GM12878 (cell line): ENCODE results near the gene RACGAP1. TPM values are rescaled to one million over a fixed set of nuclear protein-coding genes. Genes with fewer than 3 reads are reported as not detected.

Experiments
- ATAC-seq: fragments of 200-7000 bp; cut with Tn5 transposase; 3 replicates; pipeline ENCODE4 v1.9.1; 2020; ENCODE audit warnings: mild to moderate bottlenecking, moderate library complexity
- BruUV-seq: library from RNA; stranded (reverse); fragments of 400-500 nt; replicated peaks from 2 replicates; lab custom pipeline; 2021; lab: Mats Ljungman, UMichigan
- CTCF ChIA-PET: fragments of 300-600 bp; sonication (Branson Sonifier 250); formaldehyde crosslinking; extraction: SDS; loops from one replicate; lab custom pipeline; 2021; ENCODE audit warnings: inconsistent platforms; lab: Yijun Ruan, JAX
- POLR2A ChIA-PET: fragments of 350-600 bp; formaldehyde crosslinking; extraction: SDS; loops from one replicate; lab custom pipeline; 2021; ENCODE audit warnings: inconsistent platforms; lab: Charles Lee
- RAD21 ChIA-PET: fragments of 300-600 bp; sonication (Branson Sonifier 250); formaldehyde crosslinking; loops from one replicate; lab custom pipeline; 2023; ENCODE audit warnings: antibody characterized with exemption; ENCODE audit not compliant: unreplicated experiment; lab: Charles Lee
- SMC1A ChIA-PET: fragments of 300-600 bp; sonication (Branson Sonifier 250); formaldehyde crosslinking; loops from one replicate; lab custom pipeline; 2023; ENCODE audit not compliant: unreplicated experiment, uncharacterized antibody; lab: Charles Lee
- DNase-seq: peaks from one replicate; pipeline ENCODE4 v3.0.0-alpha.2; 2011; ENCODE audit warnings: low read depth, low spot score
- FAIRE-seq: peaks from 3 replicates; lab custom pipeline; 2011; peaks lifted over from hg19 to GRCh38; lab: Jason Lieb, UNC
- H2AFZ ChIP-seq: 2 replicates; pipeline ENCODE4 v1.6.0; 2011; ENCODE audit warnings: low read depth, low read length, control low read depth; ENCODE audit not compliant: control insufficient read depth
- H3K27ac ChIP-seq: 2 replicates; pipeline ENCODE4 v1.5.1; 2011; ENCODE audit warnings: control low read depth; ENCODE audit not compliant: control insufficient read depth, insufficient read depth
- H3K27me3 ChIP-seq, 2 experiments: replicated peaks in 1 of 2; 2 replicates each; pipeline versions ENCODE4 v1.6.0 to v1.6.1; 2011; ENCODE audit warnings: low read length in 1 of 2; ENCODE audit not compliant: control insufficient read depth in 2 of 2, insufficient read depth in 2 of 2
- H3K36me3 ChIP-seq, 2 experiments: 2 replicates each; pipeline ENCODE4 v1.5.1; 2011; ENCODE audit warnings: low read length in 1 of 2; ENCODE audit not compliant: control insufficient read depth in 2 of 2, insufficient read depth in 2 of 2
- H3K4me1 ChIP-seq: 2 replicates; pipeline ENCODE4 v1.6.1; 2011; ENCODE audit warnings: mild to moderate bottlenecking, low read length, moderate library complexity, mixed read lengths; ENCODE audit not compliant: control insufficient read depth, insufficient read depth
- H3K4me2 ChIP-seq: 2 replicates; pipeline ENCODE4 v1.6.0; 2011; ENCODE audit warnings: control low read depth; ENCODE audit not compliant: control insufficient read depth, insufficient read depth
- H3K4me3 ChIP-seq: fragments of 200-600 bp; sonication (generic); 2 replicates; pipeline ENCODE4 v1.5.1; 2016
- H3K79me2 ChIP-seq: 2 replicates; pipeline ENCODE4 v1.6.0; 2011; ENCODE audit warnings: low read length; ENCODE audit not compliant: control insufficient read depth, insufficient read depth
- H3K9ac ChIP-seq: 2 replicates; pipeline ENCODE4 v1.8.0; 2011; ENCODE audit warnings: low read length, control low read depth, mixed read lengths; ENCODE audit not compliant: control insufficient read depth, insufficient read depth
- H3K9me3 ChIP-seq: replicated peaks from 3 replicates; pipeline ENCODE4 v1.5.1; 2011; ENCODE audit warnings: mild to moderate bottlenecking, low read length; ENCODE audit not compliant: control insufficient read depth, insufficient read depth
- H4K20me1 ChIP-seq: 2 replicates; pipeline ENCODE4 v1.6.0; 2011; ENCODE audit not compliant: control insufficient read depth, insufficient read depth
- CHD2 ChIP-seq: IDR thresholded peaks from 2 replicates; pipeline ENCODE4 v1.6.1; 2011; ENCODE audit warnings: low read depth, low read length, improper control_type of control experiment, borderline replicate concordance
- FOXM1 ChIP-seq: IDR thresholded peaks from 2 replicates; pipeline ENCODE4 v1.6.1; 2012; ENCODE audit warnings: low read depth, mild to moderate bottlenecking, inconsistent platforms, low read length, moderate library complexity
- KAT2A ChIP-seq: conservative IDR thresholded peaks from 2 replicates; pipeline ENCODE4 v1.6.1; 2011; ENCODE audit warnings: low read depth, low read length; ENCODE audit not compliant: control insufficient read depth
- MTA2 ChIP-seq: fragments of 450-650 bp; IDR thresholded peaks from 2 replicates; pipeline ENCODE4 v1.6.1; 2016; ENCODE audit warnings: low read depth, mild to moderate bottlenecking, moderate library complexity
- NFYA ChIP-seq: IDR thresholded peaks from 2 replicates; pipeline ENCODE4 v1.6.1; 2011; ENCODE audit warnings: low read depth, mild to moderate bottlenecking, low read length, improper control_type of control experiment, borderline replicate concordance
- NR2C2 ChIP-seq: IDR thresholded peaks from 2 replicates; pipeline ENCODE4 v1.6.1; 2011; ENCODE audit warnings: borderline replicate concordance, low read depth; ENCODE audit not compliant: control insufficient read depth, insufficient read length
- POLR2A ChIP-seq: IDR thresholded peaks from 2 replicates; pipeline ENCODE4 v1.6.1; 2011; ENCODE audit warnings: low read depth, mild to moderate bottlenecking, low read length
- POU2F2 ChIP-seq: IDR thresholded peaks from 3 replicates; pipeline ENCODE4 v1.6.1; 2011; ENCODE audit warnings: low read depth, mild to moderate bottlenecking, low read length, borderline replicate concordance
- RFX5 ChIP-seq: IDR thresholded peaks from 2 replicates; pipeline ENCODE4 v1.6.1; 2011; ENCODE audit warnings: low read depth, low read length, improper control_type of control experiment
- SP1 ChIP-seq: IDR thresholded peaks from one replicate; pipeline ENCODE4 v1.6.1; 2011; ENCODE audit warnings: low read depth, low read length
- WGBS: methylation state at CpG from one replicate; pipeline ENCODE4 v1.1.6; 2016; ENCODE audit warnings: low lambda C conversion rate; ENCODE audit not compliant: insufficient replicate concordance, insufficient coverage; ENCODE audit errors: missing lambda C conversion rate; 5-methylcytosine and 5-hydroxymethylcytosine counted together
- in situ Hi-C: fragments of 300-500 bp; cut with MboI; formaldehyde crosslinking; loops from 9 replicates; pipeline ENCODE4 v1.14.3; 2018; ENCODE audit warnings: mixed read lengths
- intact Hi-C: fragments of 100-400 bp; cut with micrococcal nuclease; formaldehyde crosslinking; loops from one replicate; pipeline ENCODE4 v1.14.2; 2022; ENCODE audit not compliant: unreplicated experiment
- polyA plus RNA-seq, 11 experiments: library from polyadenylated mRNA; depleted of rRNA in 4 of 11; unstranded in 6 of 11; stranded (reverse) in 5 of 11; fragments of >200 nt; fragmentation: Nextera tagmentation in 4 of 11; fragmentation: Illumina TruSeq in 1 of 11; extraction: Ambion mirVana in 4 of 11; extraction: Trizol in 1 of 11; gene quantifications; 1 replicate in 1 of 11; 2 replicates in 10 of 11; pipeline versions ENCODE4 v1.2.1 to v1.2.3, GENCODE V29; 2011 to 2016; ENCODE audit warnings: inconsistent platforms in 2 of 11, missing spikeins in 2 of 11, low read depth in 1 of 11
- total RNA-seq, 4 experiments: library from RNA; depleted of rRNA in 3 of 4; stranded (reverse); fragments of >200 nt in 3 of 4; fragmentation: Illumina TruSeq in 1 of 4; extraction: Trizol in 1 of 4; gene quantifications; 2 replicates each; pipeline versions ENCODE4 v1.2.1 to v1.2.3, GENCODE V29; 2013 to 2021
- TF ChIP-seq, protein P1 (sequence below): IDR thresholded peaks from 2 replicates; pipeline ENCODE4 v1.6.1; 2011; ENCODE audit warnings: borderline replicate concordance, low read depth, mild to moderate bottlenecking, moderate library complexity, mixed read lengths, low read length; ENCODE audit not compliant: insufficient read depth; ENCODE audit errors: extremely low read length
- TF ChIP-seq, protein P2 (sequence below): IDR thresholded peaks from 2 replicates; pipeline ENCODE4 v1.6.1; 2012; ENCODE audit warnings: low read depth, low read length, improper control_type of control experiment
- TF ChIP-seq, protein P3 (sequence below): IDR thresholded peaks from 2 replicates; pipeline ENCODE4 v1.6.1; 2012; ENCODE audit warnings: improper control_type of control experiment, low read depth, low read length; ENCODE audit not compliant: insufficient replicate concordance
- TF ChIP-seq, protein P4 (sequence below): fragments of 450-650 bp; IDR thresholded peaks from 2 replicates; pipeline ENCODE4 v1.6.1; 2017; ENCODE audit warnings: mild to moderate bottlenecking

Gene RACGAP1
- total and polyA plus RNA-seq, 10 of the 15 experiments (the other 5 are each of a cell fraction or from before 2014, with no cell fraction given): 32.4 to 87.9 (median 76.2) TPM

DNA sequence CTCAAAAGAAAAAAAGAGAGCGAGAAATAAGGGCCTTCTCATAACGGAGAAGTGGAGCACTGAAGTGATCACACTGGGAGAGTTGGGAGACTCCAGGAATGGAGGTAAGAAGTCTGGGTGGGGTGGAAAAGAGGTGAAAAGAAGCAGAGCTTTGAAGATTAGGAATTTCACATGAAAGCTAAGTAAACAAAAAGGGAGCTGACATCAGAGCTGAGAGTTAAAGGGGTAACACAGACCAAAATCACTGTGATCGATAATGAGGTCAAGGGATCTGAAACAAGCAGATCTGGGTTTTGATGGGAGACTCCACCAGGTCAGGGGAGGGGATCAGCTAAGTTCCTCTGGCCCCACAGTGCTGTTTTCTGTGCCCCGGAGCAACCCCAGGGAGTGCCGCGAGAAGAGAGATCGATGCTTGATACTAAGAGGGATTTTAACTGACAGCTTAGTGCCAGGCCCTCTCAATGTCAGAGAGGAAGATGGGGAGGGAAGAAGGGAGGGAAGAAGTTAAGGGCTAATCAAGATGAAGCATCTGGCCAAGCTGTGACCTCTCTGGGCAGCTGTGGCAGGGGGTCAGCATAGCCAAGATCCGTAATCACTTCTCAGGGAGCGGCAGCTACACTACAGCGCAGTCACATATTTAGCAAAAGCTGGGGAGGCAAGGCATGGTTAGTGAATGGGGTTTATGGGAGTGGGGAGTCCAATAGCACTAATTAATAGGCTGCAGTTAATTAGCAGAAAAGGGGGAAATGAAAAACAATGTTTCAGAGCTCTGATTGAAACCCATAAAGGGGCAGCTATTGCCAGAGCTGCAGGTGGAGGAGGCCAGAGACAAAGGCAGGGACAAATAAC, 44.6 kb downstream of the RACGAP1 start:
- RAD21 ChIA-PET: interaction anchor here (5.5 kb wide), 1 partner anchor 13 kb away, joined by 21 read pairs; no protein-coding TSS in a partner anchor
- 98% methylated on average over 10 of the region's 10 CpGs for WGBS
- POLR2A ChIA-PET: no interaction called here
- Histone ChIP-seq H3K4me1 (no peaks in the 10 kb centered on the region), H3K4me3 (no peak overlapping the region), H3K4me2 (no peak overlapping the region), H3K79me2 (no peaks in the 10 kb centered on the region), H3K36me3 (no peaks in the 10 kb centered on the region; a peak in 1 of 4 replicates), H3K27ac (no peak overlapping the region), H3K9me3 (no peaks in the 10 kb centered on the region), H3K9ac (no peak overlapping the region), H4K20me1 (no peaks in the 10 kb centered on the region), H3K27me3 (no peaks in the 10 kb centered on the region), H2AFZ (no peak overlapping the region)
- no TSS peak for BruUV-seq
- DNase-seq (no peak), ATAC-seq (no peak), FAIRE-seq (no peak)
- intact Hi-C loops: no loop called here
- SMC1A ChIA-PET: interaction anchor here (0.6 to 1.2 kb wide), 2 partner anchors 13 to 23 kb away, joined by 3 read pairs; no protein-coding TSS in a partner anchor
- in situ Hi-C loops: no loop called here
- CTCF ChIA-PET: interaction anchor here (0.8 to 7.7 kb wide), 9 partner anchors 9 to 90 kb away, joined by 3 to 68 read pairs (median 4); no protein-coding TSS in a partner anchor
- TF ChIP-seq CHD2: no peak
- no peak for TF ChIP-seq NR2C2
- no peak for TF ChIP-seq KAT2A
- TF ChIP-seq, protein P1, sequence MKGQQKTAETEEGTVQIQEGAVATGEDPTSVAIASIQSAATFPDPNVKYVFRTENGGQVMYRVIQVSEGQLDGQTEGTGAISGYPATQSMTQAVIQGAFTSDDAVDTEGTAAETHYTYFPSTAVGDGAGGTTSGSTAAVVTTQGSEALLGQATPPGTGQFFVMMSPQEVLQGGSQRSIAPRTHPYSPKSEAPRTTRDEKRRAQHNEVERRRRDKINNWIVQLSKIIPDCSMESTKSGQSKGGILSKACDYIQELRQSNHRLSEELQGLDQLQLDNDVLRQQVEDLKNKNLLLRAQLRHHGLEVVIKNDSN: no peak
- no peak for TF ChIP-seq NFYA
- no peak for TF ChIP-seq POU2F2
- TF ChIP-seq, protein P2, sequence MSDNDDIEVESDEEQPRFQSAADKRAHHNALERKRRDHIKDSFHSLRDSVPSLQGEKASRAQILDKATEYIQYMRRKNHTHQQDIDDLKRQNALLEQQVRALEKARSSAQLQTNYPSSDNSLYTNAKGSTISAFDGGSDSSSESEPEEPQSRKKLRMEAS: no peak
- TF ChIP-seq RFX5: no peak
- no peak for TF ChIP-seq SP1
- TF ChIP-seq, protein P3, sequence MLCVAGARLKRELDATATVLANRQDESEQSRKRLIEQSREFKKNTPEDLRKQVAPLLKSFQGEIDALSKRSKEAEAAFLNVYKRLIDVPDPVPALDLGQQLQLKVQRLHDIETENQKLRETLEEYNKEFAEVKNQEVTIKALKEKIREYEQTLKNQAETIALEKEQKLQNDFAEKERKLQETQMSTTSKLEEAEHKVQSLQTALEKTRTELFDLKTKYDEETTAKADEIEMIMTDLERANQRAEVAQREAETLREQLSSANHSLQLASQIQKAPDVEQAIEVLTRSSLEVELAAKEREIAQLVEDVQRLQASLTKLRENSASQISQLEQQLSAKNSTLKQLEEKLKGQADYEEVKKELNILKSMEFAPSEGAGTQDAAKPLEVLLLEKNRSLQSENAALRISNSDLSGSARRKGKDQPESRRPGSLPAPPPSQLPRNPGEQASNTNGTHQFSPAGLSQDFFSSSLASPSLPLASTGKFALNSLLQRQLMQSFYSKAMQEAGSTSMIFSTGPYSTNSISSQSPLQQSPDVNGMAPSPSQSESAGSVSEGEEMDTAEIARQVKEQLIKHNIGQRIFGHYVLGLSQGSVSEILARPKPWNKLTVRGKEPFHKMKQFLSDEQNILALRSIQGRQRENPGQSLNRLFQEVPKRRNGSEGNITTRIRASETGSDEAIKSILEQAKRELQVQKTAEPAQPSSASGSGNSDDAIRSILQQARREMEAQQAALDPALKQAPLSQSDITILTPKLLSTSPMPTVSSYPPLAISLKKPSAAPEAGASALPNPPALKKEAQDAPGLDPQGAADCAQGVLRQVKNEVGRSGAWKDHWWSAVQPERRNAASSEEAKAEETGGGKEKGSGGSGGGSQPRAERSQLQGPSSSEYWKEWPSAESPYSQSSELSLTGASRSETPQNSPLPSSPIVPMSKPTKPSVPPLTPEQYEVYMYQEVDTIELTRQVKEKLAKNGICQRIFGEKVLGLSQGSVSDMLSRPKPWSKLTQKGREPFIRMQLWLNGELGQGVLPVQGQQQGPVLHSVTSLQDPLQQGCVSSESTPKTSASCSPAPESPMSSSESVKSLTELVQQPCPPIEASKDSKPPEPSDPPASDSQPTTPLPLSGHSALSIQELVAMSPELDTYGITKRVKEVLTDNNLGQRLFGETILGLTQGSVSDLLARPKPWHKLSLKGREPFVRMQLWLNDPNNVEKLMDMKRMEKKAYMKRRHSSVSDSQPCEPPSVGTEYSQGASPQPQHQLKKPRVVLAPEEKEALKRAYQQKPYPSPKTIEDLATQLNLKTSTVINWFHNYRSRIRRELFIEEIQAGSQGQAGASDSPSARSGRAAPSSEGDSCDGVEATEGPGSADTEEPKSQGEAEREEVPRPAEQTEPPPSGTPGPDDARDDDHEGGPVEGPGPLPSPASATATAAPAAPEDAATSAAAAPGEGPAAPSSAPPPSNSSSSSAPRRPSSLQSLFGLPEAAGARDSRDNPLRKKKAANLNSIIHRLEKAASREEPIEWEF: no peak
- TF ChIP-seq, protein P4, sequence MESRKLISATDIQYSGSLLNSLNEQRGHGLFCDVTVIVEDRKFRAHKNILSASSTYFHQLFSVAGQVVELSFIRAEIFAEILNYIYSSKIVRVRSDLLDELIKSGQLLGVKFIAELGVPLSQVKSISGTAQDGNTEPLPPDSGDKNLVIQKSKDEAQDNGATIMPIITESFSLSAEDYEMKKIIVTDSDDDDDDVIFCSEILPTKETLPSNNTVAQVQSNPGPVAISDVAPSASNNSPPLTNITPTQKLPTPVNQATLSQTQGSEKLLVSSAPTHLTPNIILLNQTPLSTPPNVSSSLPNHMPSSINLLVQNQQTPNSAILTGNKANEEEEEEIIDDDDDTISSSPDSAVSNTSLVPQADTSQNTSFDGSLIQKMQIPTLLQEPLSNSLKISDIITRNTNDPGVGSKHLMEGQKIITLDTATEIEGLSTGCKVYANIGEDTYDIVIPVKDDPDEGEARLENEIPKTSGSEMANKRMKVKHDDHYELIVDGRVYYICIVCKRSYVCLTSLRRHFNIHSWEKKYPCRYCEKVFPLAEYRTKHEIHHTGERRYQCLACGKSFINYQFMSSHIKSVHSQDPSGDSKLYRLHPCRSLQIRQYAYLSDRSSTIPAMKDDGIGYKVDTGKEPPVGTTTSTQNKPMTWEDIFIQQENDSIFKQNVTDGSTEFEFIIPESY: no peak
- no peak for TF ChIP-seq FOXM1
- no peak for TF ChIP-seq MTA2
- TF ChIP-seq POLR2A: no peak
